Muscle of leg (tissue), 11 donors: ENCODE results near the gene TLE5. TPM values are rescaled to one million over a fixed set of nuclear protein-coding genes. Genes with fewer than 3 reads are reported as not detected.

ENCODE experiments used
- DNase-seq: peaks from one replicate; pipeline ENCODE4 v3.0.0; 2013
- H3K27ac ChIP-seq: one replicate; pipeline ENCODE4 v1.5.1; 2013; ENCODE audit warnings: mild to moderate bottlenecking, low read length, control low read depth
- H3K27me3 ChIP-seq: one replicate; pipeline ENCODE4 v1.6.1; 2013; ENCODE audit warnings: low read length; ENCODE audit not compliant: control insufficient read depth, insufficient read depth
- H3K36me3 ChIP-seq: one replicate; pipeline ENCODE4 v1.6.1; 2013; ENCODE audit warnings: low read length; ENCODE audit not compliant: control insufficient read depth, insufficient read depth
- H3K4me1 ChIP-seq: one replicate; pipeline ENCODE4 v1.6.1; 2013; ENCODE audit warnings: low read length; ENCODE audit not compliant: control insufficient read depth, insufficient read depth
- H3K4me3 ChIP-seq: one replicate; pipeline ENCODE4 v1.5.1; 2013; ENCODE audit warnings: low read length, control low read depth
- H3K9me3 ChIP-seq: replicated peaks from 2 replicates; pipeline ENCODE4 v1.6.1; 2013; ENCODE audit warnings: low read depth, low read length; ENCODE audit not compliant: control insufficient read depth
- WGBS: methylation state at CpG from one replicate; pipeline ENCODE4 v1.1.5; 2013; ENCODE audit warnings: missing lambda C conversion rate; ENCODE audit not compliant: insufficient coverage; 5-methylcytosine and 5-hydroxymethylcytosine counted together
- polyA plus RNA-seq, 8 donors: library from polyadenylated mRNA; unstranded; fragments of 120-200 nt; gene quantifications; one replicate each; pipeline versions ENCODE4 v1.2.1 to v1.2.3, GENCODE V29; 2013; ENCODE audit warnings: inconsistent platforms in 1 of 8, low replicate concordance in 1 of 8; ENCODE audit not compliant: insufficient read length in 8 of 8, insufficient read depth in 1 of 8
- total RNA-seq: library from RNA; stranded (reverse); fragments of 120-200 nt; gene quantifications from one replicate; pipeline ENCODE4 v1.2.4, GENCODE V29; 2013

The TLE5 gene
- total and polyA plus RNA-seq, 9 donors: 245 to 773 (median 694) TPM

GRCh38 chr19:3082331-3082730, 20.0 kb upstream of the TLE5 start:
- Histone ChIP-seq H3K4me3 (no peak overlapping the region), H3K4me1 (no peaks in the 10 kb centered on the region), H3K36me3 (no peaks in the 10 kb centered on the region), H3K27me3 (no peaks in the 10 kb centered on the region), H3K9me3 (no peaks in the 10 kb centered on the region), H3K27ac (no peak overlapping the region)
- 98% methylated on average over 7 of the region's 10 CpGs for WGBS
- DNase-seq: no peak

- Histone ChIP-seq H3K4me1 (peaks cover 12% of the 10 kb centered on the region), H3K4me3 (no peak overlapping the region), H3K36me3 (no peaks in the 10 kb centered on the region), H3K9me3 (no peaks in the 10 kb centered on the region), H3K27me3 (no peaks in the 10 kb centered on the region), H3K27ac (no peak overlapping the region)
- WGBS: 45% methylated on average over 9 of the region's 12 CpGs
- DNase-seq: no peak
Observed at GRCh38 chr19:3080286-3080685, 18.0 kb upstream of the TLE5 start.

GRCh38 chr19:3079578-3079977, 17.3 kb upstream of the TLE5 start:
- Histone ChIP-seq H3K27me3 (no peaks in the 10 kb centered on the region), H3K36me3 (no peaks in the 10 kb centered on the region), H3K4me3 (no peak overlapping the region), H3K9me3 (no peaks in the 10 kb centered on the region), H3K27ac (no peak overlapping the region), H3K4me1 (peaks cover 18% of the 10 kb centered on the region)
- DNase-seq: no peak
- 71% methylated on average over 4 of the region's 4 CpGs for WGBS

GRCh38 chr19:3075605-3076431, 13.5 kb upstream of the TLE5 start:
- H3K27ac ChIP-seq: peak overlapping the region; percentile 0
- no peaks in the 10 kb centered on the region for H3K9me3 ChIP-seq
- H3K27me3 ChIP-seq: no peaks in the 10 kb centered on the region
- peaks cover 45% of the 10 kb centered on the region for H3K4me1 ChIP-seq
- WGBS: 9% methylated on average over 34 of the region's 41 CpGs
- no peaks in the 10 kb centered on the region for H3K36me3 ChIP-seq
- DNase-seq: no peak
- H3K4me3 ChIP-seq: no peak overlapping the region

- no peak for DNase-seq
- WGBS: 41% methylated on average over 5 of the region's 8 CpGs
- Histone ChIP-seq H3K27ac (peak overlapping the region; percentile 62), H3K27me3 (no peaks in the 10 kb centered on the region), H3K4me1 (peaks cover 45% of the 10 kb centered on the region), H3K9me3 (no peaks in the 10 kb centered on the region), H3K4me3 (no peak overlapping the region), H3K36me3 (no peaks in the 10 kb centered on the region)
Observed at GRCh38 chr19:3073931-3074595, 11.8 kb upstream of the TLE5 start.

- Histone ChIP-seq H3K27ac (peak overlapping the region; percentile 84), H3K4me3 (no peak overlapping the region), H3K4me1 (peaks cover 53% of the 10 kb centered on the region), H3K36me3 (no peaks in the 10 kb centered on the region), H3K27me3 (no peaks in the 10 kb centered on the region), H3K9me3 (no peaks in the 10 kb centered on the region)
- WGBS: 55% methylated on average over 3 of the region's 3 CpGs
- peak; percentile 91 for DNase-seq
Observed at GRCh38 chr19:3073159-3073563, 10.9 kb upstream of the TLE5 start.

- H3K4me1 ChIP-seq: peaks cover 61% of the 10 kb centered on the region
- H3K4me3 ChIP-seq: no peak overlapping the region
- no peaks in the 10 kb centered on the region for H3K9me3 ChIP-seq
- no peaks in the 10 kb centered on the region for H3K27me3 ChIP-seq
- peak overlapping the region; percentile 84 for H3K27ac ChIP-seq
- no peak for DNase-seq
- WGBS: no CpG with 5 or more reads among the region's 4 CpGs
- no peaks in the 10 kb centered on the region for H3K36me3 ChIP-seq
Observed at GRCh38 chr19:3071768-3072167, 9.5 kb upstream of the TLE5 start.

- H3K9me3 ChIP-seq: no peaks in the 10 kb centered on the region
- peak; percentile 74 for DNase-seq
- peak overlapping the region; percentile 92 for H3K27ac ChIP-seq
- peaks cover 41% of the 10 kb centered on the region for H3K4me1 ChIP-seq
- no peaks in the 10 kb centered on the region for H3K36me3 ChIP-seq
- H3K4me3 ChIP-seq: no peak overlapping the region
- no peaks in the 10 kb centered on the region for H3K27me3 ChIP-seq
- WGBS: 18% methylated on average over 19 of the region's 21 CpGs
Observed at GRCh38 chr19:3068071-3068470, 5.8 kb upstream of the TLE5 start.

- DNase-seq: no peak
- Histone ChIP-seq H3K9me3 (no peaks in the 10 kb centered on the region), H3K27me3 (no peaks in the 10 kb centered on the region), H3K4me1 (peaks cover 43% of the 10 kb centered on the region), H3K36me3 (no peaks in the 10 kb centered on the region), H3K27ac (peak overlapping the region; percentile 92), H3K4me3 (no peak overlapping the region)
- WGBS: 70% methylated on average over 8 of the region's 9 CpGs
Observed at GRCh38 chr19:3067563-3067962, 5.3 kb upstream of the TLE5 start.

GRCh38 chr19:3066482-3067049, 4.3 kb upstream of the TLE5 start:
- H3K27ac ChIP-seq: no peak overlapping the region
- WGBS: 80% methylated on average over 12 of the region's 16 CpGs
- no peaks in the 10 kb centered on the region for H3K27me3 ChIP-seq
- no peak for DNase-seq
- no peak overlapping the region for H3K4me3 ChIP-seq
- H3K36me3 ChIP-seq: no peaks in the 10 kb centered on the region
- peaks cover 34% of the 10 kb centered on the region for H3K4me1 ChIP-seq
- H3K9me3 ChIP-seq: no peaks in the 10 kb centered on the region
